GM19463 (cell line): Measurements from ENCODE around the gene TMEM222.
"Not testable (repeated sequence)": the region's sequence is repeated elsewhere in the genome, so short reads cannot be mapped to it uniquely, and the experiment has no call there.

Source experiments
- ATAC-seq: cut with Tn5 transposase; IDR thresholded peaks from one replicate; pipeline ENCODE4 v1.9.1; 2021; ENCODE audit warnings: mild to moderate bottlenecking, moderate library complexity; ENCODE audit not compliant: unreplicated experiment

The TMEM222 gene

GRCh38 chr1:27377760-27378495 is 56.0 kb downstream of the TMEM222 start:
- no peak for ATAC-seq

DNA sequence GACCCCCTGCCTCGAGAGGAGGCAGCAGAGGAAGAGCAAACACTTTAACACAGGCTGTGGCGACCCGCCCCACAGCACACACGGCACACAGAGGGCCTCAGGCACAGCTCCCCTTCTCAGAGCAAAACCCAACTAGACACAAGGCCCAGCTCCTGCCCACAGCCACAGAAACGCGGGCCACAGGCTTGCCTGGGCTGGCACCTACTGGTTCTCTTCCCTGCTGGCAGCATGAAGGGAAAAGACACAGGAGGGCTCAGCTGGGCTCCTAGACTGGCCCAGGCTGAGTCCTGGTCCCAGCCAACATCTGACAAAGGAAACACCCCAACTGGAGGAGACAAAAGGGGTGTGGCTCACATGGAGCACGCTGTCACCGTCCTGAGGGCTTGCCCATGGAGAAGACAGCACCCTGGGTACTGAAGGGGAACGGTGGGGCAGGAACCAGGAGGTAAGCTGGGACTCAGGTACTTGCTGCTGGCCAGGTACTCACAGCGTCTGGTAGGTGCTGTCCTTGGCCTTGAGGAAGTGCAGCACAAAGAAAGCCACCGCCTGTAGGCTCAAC is 57.7 kb downstream of the TMEM222 start:
- ATAC-seq, result no peak

DNA sequence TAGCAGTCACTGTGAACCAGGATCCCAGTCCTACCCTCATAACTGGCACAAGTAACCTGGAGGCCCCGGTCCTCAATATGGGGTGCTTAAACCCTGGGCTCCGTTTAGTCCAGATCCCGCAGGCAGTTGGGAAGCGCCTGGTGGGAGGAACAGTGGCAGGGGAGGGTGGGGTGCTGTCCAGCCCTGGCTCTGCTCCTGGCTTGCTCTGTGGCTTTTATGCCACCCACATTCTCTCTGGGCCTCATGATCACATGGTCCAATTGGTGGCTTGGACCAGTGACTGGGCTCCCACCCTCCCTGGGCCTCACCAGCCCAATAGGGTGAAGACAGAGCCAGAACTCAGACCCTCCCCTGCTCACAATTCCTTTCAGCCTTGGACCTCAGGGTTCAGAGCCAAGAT is 58.3 kb downstream of the TMEM222 start:
- no peak for ATAC-seq

GRCh38 chr1:27380766-27381733 is 59.1 kb downstream of the TMEM222 start:
- ATAC-seq, result no peak

GRCh38 chr1:27381969-27382762 is 60.2 kb downstream of the TMEM222 start:
- ATAC-seq, result no peak

- ATAC-seq, result no peak
Observed at GRCh38 chr1:27383039-27383605, 61.2 kb downstream of the TMEM222 start, which contains the start of gene CD164L2. CD164L2 (minus strand) TSS chr1:27383333; CDS start chr1:27383239, 94 bp downstream.

DNA sequence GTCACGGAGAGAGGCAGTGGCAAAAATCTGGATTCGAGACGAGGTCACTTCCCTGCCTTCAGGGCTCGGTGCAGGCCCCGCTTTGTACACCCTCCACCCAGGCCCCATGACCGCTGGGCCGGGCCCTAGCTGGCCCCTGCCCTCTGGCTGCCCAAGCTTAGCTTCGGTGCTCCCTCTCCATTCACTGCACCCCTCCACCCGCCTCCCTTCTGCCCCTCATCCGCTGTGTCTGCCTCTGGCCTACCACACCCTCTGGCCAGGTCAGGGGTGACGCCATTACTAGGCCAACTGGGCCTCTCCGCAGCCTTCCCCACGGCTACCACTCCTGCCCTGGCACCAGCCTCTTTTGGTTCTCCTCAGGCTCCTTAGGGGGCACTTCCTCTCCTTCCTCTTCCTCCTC is 61.7 kb downstream of the TMEM222 start:
- ATAC-seq, result no peak

DNA sequence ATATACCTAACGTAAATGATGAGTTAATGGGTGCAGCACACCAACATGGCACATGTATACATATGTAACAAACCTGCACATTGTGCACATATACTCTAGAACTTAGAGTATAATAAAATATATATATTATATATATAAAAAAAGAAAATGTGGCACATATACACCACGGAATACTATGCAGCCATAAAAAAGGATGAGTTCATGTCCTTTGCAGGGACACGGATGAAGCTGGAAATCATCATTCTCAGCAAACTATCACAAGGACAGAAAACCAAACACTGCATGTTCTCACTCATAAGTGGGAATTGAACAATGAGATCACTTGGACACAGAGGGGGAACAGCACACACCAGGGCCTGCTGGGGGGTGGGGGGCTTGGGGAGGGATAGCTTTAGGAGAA is 62.8 kb downstream of the TMEM222 start:
- not testable (repeated sequence) for ATAC-seq
